ENCODE data around the gene BBOX1. TPM values are rescaled to one million over a fixed set of nuclear protein-coding genes. Genes with fewer than 3 reads are reported as not detected.

The BBOX1 gene
- total RNA-seq, 1 experiment from 2014 or later = not detected

- H3K4me1 ChIP-seq (ENCODE audit: insufficient read depth, low read length, poor library complexity, severe bottlenecking) = no peaks in the 10 kb centered on the region
- CTCF ChIA-PET = no interaction called here
- no TSS peak for BruUV-seq (replicated peaks)
- POLR2A ChIA-PET (ENCODE audit: low non-redundant PET) = no interaction called here
- intact Hi-C loops (cut with micrococcal nuclease; ENCODE audit: unreplicated experiment) = no loop called here
- peak; percentile 45 for DNase-seq (ENCODE audit: low spot score)
- TF ChIP-seq EZH2 (IDR thresholded peaks at IDR 0.05; ENCODE audit: borderline replicate concordance, low read depth, low read length, poor library complexity, severe bottlenecking) (no peak), CTCF (conservative IDR thresholded peaks at IDR 0.05; ENCODE audit: low read depth, low read length) (0 out of 2 replicates have a peak, but pooled peaks have one; percentile 19)
- no peak overlapping the region for H3K4me3 ChIP-seq (ENCODE audit: low read depth, low read length, poor library complexity, severe bottlenecking)
- no peaks in the 10 kb centered on the region for H3K9me3 ChIP-seq (ENCODE audit: low read depth, low read length, poor library complexity, severe bottlenecking)
- H3K27ac ChIP-seq (ENCODE audit: low read depth, low read length, poor library complexity, severe bottlenecking) = no peak overlapping the region
- H3K27me3 ChIP-seq (replicated peaks; ENCODE audit: insufficient read depth, low read depth, low read length, poor library complexity) = peaks cover 47% of the 10 kb centered on the region
- H3K36me3 ChIP-seq (ENCODE audit: insufficient read depth, low read length, poor library complexity, severe bottlenecking) = no peaks in the 10 kb centered on the region
Measured at GRCh38 chr11:27122001-27122400, 81.4 kb downstream of the BBOX1 start.

GRCh38 chr11:27124514-27125264 is 84.1 kb downstream of the BBOX1 start:
- peak; percentile 49 for DNase-seq (ENCODE audit: low spot score)
- no TSS peak for BruUV-seq (replicated peaks)
- H3K27me3 ChIP-seq (replicated peaks; ENCODE audit: insufficient read depth, low read depth, low read length, poor library complexity) = peaks cover 59% of the 10 kb centered on the region
- H3K36me3 ChIP-seq (ENCODE audit: insufficient read depth, low read length, poor library complexity, severe bottlenecking) = no peaks in the 10 kb centered on the region
- H3K9me3 ChIP-seq (ENCODE audit: low read depth, low read length, poor library complexity, severe bottlenecking) = no peaks in the 10 kb centered on the region
- no peaks in the 10 kb centered on the region for H3K4me1 ChIP-seq (ENCODE audit: insufficient read depth, low read length, poor library complexity, severe bottlenecking)
- TF ChIP-seq EZH2 (IDR thresholded peaks at IDR 0.05; ENCODE audit: borderline replicate concordance, low read depth, low read length, poor library complexity, severe bottlenecking) (no peak), CTCF (conservative IDR thresholded peaks at IDR 0.05; ENCODE audit: low read depth, low read length) (peak; percentile 54)
- no peak overlapping the region for H3K4me3 ChIP-seq (ENCODE audit: low read depth, low read length, poor library complexity, severe bottlenecking)
- intact Hi-C loops (cut with micrococcal nuclease; ENCODE audit: unreplicated experiment) = loop anchor here (1.0 kb wide), 1 partner anchor 370 kb away; no protein-coding TSS in a partner anchor
- H3K27ac ChIP-seq (ENCODE audit: low read depth, low read length, poor library complexity, severe bottlenecking) = no peak overlapping the region
- ChIA-PET CTCF (no interaction called here), POLR2A (ENCODE audit: low non-redundant PET) (no interaction called here)

- Histone ChIP-seq H3K27ac (ENCODE audit: low read depth, low read length, poor library complexity, severe bottlenecking) (no peak overlapping the region), H3K9me3 (ENCODE audit: low read depth, low read length, poor library complexity, severe bottlenecking) (no peaks in the 10 kb centered on the region), H3K36me3 (ENCODE audit: insufficient read depth, low read length, poor library complexity, severe bottlenecking) (no peaks in the 10 kb centered on the region), H3K4me1 (ENCODE audit: insufficient read depth, low read length, poor library complexity, severe bottlenecking) (no peaks in the 10 kb centered on the region), H3K27me3 (replicated peaks; ENCODE audit: insufficient read depth, low read depth, low read length, poor library complexity) (peaks cover 53% of the 10 kb centered on the region), H3K4me3 (ENCODE audit: low read depth, low read length, poor library complexity, severe bottlenecking) (no peak overlapping the region)
- no peak for DNase-seq (ENCODE audit: low spot score)
- ChIA-PET CTCF (no interaction called here), POLR2A (ENCODE audit: low non-redundant PET) (no interaction called here)
- intact Hi-C loops (cut with micrococcal nuclease; ENCODE audit: unreplicated experiment) = no loop called here
- TF ChIP-seq CTCF (conservative IDR thresholded peaks at IDR 0.05; ENCODE audit: low read depth, low read length) (no peak), EZH2 (IDR thresholded peaks at IDR 0.05; ENCODE audit: borderline replicate concordance, low read depth, low read length, poor library complexity, severe bottlenecking) (no peak)
- no TSS peak for BruUV-seq (replicated peaks)
Measured at GRCh38 chr11:27129686-27130085, 89.1 kb downstream of the BBOX1 start.

All from A673 (cell line).